ENCODE results near the gene WDR72. TPM values are rescaled to one million over a fixed set of nuclear protein-coding genes. Genes with fewer than 3 reads are reported as not detected.

The WDR72 gene
- total RNA-seq, 2 donors from 2014 or later: 0.08 to 0.42 TPM

DNA sequence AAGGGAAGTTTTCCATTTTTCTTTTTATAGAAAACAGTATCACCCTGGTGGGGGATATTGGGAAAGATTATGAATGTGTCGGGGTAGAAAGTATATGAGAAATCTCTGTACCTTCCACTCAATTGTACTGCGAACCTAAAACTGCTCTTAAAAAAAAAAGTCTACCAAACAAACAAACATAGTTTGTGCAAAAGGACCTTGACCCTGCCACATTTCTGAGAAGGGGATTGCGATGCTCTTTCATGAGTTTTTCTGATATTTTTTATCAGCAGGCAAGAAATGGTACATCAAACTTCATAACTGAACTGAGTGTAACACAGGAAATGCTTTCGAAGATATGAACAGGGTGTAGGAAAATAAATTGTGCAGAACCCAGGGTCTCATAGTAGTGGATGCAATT is 286.0 kb downstream of the WDR72 start:
- no peak overlapping the region for H3K4me3 ChIP-seq
- no peaks in the 10 kb centered on the region for H3K9me3 ChIP-seq
- TF ChIP-seq, protein P1, sequence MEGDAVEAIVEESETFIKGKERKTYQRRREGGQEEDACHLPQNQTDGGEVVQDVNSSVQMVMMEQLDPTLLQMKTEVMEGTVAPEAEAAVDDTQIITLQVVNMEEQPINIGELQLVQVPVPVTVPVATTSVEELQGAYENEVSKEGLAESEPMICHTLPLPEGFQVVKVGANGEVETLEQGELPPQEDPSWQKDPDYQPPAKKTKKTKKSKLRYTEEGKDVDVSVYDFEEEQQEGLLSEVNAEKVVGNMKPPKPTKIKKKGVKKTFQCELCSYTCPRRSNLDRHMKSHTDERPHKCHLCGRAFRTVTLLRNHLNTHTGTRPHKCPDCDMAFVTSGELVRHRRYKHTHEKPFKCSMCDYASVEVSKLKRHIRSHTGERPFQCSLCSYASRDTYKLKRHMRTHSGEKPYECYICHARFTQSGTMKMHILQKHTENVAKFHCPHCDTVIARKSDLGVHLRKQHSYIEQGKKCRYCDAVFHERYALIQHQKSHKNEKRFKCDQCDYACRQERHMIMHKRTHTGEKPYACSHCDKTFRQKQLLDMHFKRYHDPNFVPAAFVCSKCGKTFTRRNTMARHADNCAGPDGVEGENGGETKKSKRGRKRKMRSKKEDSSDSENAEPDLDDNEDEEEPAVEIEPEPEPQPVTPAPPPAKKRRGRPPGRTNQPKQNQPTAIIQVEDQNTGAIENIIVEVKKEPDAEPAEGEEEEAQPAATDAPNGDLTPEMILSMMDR (IDR thresholded peaks at IDR 0.05): no peak
- no peak overlapping the region for H3K9ac ChIP-seq (ENCODE audit: low read depth in 2 of 2, low read length in 2 of 2)
- no peaks in the 10 kb centered on the region for H3K4me1 ChIP-seq
- DNase-seq: no peak
- H3K36me3 ChIP-seq: no peaks in the 10 kb centered on the region
- intact Hi-C loops (cut with DNase I): loop anchor here (10.0 kb wide), 1 partner anchor 59 kb away; no protein-coding TSS in a partner anchor
- no peak overlapping the region for H3K27ac ChIP-seq
- H3K27me3 ChIP-seq: no peaks in the 10 kb centered on the region

DNA sequence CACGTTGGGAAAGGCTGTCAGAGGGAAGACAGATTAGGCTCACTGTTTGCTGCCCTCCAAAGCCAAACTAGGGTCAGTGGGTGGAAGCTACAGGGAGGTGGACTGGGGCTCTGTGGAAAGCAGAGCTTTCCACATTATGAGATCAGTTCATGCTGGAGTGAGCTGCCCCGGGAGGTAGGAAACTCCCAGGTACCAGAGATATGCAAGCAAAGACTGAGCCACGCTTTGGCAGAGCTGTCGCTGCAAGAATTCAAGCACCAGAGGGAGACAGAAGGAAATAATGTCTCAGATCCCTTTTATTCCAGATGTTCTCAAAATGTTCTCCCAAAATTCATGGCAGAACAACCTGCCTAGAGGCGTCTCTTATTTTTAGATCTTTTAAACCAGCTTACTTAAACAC is 286.6 kb downstream of the WDR72 start:
- no peaks in the 10 kb centered on the region for H3K4me1 ChIP-seq
- H3K27me3 ChIP-seq: no peaks in the 10 kb centered on the region
- intact Hi-C loops (cut with DNase I): loop anchor here (10.0 kb wide), 1 partner anchor 58 kb away; no protein-coding TSS in a partner anchor
- no peak overlapping the region for H3K9ac ChIP-seq (ENCODE audit: low read depth in 2 of 2, low read length in 2 of 2)
- DNase-seq: no peak
- H3K36me3 ChIP-seq: no peaks in the 10 kb centered on the region
- TF ChIP-seq, protein P1 (IDR thresholded peaks at IDR 0.05): no peak
- H3K27ac ChIP-seq: no peak overlapping the region
- no peaks in the 10 kb centered on the region for H3K9me3 ChIP-seq
- H3K4me3 ChIP-seq: no peak overlapping the region

- intact Hi-C loops (cut with DNase I): loop anchor here (10.0 kb wide), 1 partner anchor 57 kb away; no protein-coding TSS in a partner anchor
- no peak overlapping the region for H3K4me3 ChIP-seq
- TF ChIP-seq, protein P1 (IDR thresholded peaks at IDR 0.05): no peak
- no peaks in the 10 kb centered on the region for H3K4me1 ChIP-seq
- H3K9ac ChIP-seq (ENCODE audit: low read depth in 2 of 2, low read length in 2 of 2): no peak overlapping the region
- H3K27ac ChIP-seq: no peak overlapping the region
- H3K27me3 ChIP-seq: no peaks in the 10 kb centered on the region
- H3K36me3 ChIP-seq: no peaks in the 10 kb centered on the region
- DNase-seq: no peak
- no peaks in the 10 kb centered on the region for H3K9me3 ChIP-seq
Observed at GRCh38 chr15:53472210-53472609, 287.3 kb downstream of the WDR72 start.

DNA sequence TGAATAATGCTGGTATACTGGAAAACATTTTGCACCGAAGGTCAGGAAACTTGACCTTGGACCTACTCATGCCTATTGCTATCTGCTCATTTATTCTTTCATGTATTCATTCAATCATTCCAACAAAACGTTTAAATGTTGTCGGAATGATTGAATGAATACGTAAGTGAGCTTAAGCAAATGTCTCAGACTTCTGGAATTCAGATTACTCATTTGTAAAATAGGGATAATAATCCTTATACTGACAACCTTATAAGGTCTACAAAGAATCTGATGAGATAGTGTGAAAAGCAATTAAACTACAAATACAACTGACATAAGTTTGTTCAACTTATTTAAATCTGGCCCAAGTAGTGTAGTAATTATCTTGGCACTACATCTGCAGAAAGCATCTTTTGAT is 288.7 kb downstream of the WDR72 start:
- Histone ChIP-seq H3K4me1 (no peaks in the 10 kb centered on the region), H3K27me3 (no peaks in the 10 kb centered on the region), H3K9ac (ENCODE audit: low read depth in 2 of 2, low read length in 2 of 2) (no peak overlapping the region), H3K9me3 (no peaks in the 10 kb centered on the region), H3K27ac (no peak overlapping the region), H3K4me3 (no peak overlapping the region), H3K36me3 (no peaks in the 10 kb centered on the region)
- intact Hi-C loops (cut with DNase I): loop anchor here (10.0 kb wide), 1 partner anchor 56 kb away; no protein-coding TSS in a partner anchor
- no peak for DNase-seq
- TF ChIP-seq, protein P1 (IDR thresholded peaks at IDR 0.05): no peak

- Histone ChIP-seq H3K27ac (no peak overlapping the region), H3K4me1 (no peaks in the 10 kb centered on the region), H3K9ac (ENCODE audit: low read depth in 2 of 2, low read length in 2 of 2) (no peak overlapping the region), H3K9me3 (no peaks in the 10 kb centered on the region), H3K27me3 (no peaks in the 10 kb centered on the region), H3K4me3 (no peak overlapping the region), H3K36me3 (no peaks in the 10 kb centered on the region)
- intact Hi-C loops (cut with DNase I): no loop called here
- DNase-seq: no peak
- TF ChIP-seq, protein P1 (IDR thresholded peaks at IDR 0.05): no peak
Observed at GRCh38 chr15:53469422-53469821, 290.0 kb downstream of the WDR72 start.

Other genes with a start within 250 kb of the WDR72 start
- under 1 TPM; 0.05 to 0.13 TPM for gene UNC13C, start 218.8 kb upstream of the WDR72 start, total RNA-seq